ENCODE results near the gene ENO1.
"Not testable (repeated sequence)": the region's sequence is repeated elsewhere in the genome, so short reads cannot be mapped to it uniquely, and the experiment has no call there.

Gene ENO1

DNA sequence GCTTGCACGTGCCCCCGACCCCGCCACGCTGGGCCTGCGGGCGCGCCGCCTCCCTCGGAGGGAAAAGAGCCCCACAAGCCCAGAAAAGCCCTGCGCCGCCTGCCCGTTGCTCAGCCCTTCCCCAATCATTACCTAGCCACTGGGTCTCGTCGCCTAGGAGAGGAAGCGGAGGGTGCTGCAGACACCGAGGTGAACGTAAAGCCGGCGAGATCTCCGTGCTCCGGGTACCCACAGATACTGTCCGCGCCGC is at the start of gene ENO1:
ENO1 (minus strand) TSS at position 239 of the 250 bp plus-strand sequence. CDS start 3,778 bp downstream, outside the sequence.
- DNase-seq: no peak

DNA sequence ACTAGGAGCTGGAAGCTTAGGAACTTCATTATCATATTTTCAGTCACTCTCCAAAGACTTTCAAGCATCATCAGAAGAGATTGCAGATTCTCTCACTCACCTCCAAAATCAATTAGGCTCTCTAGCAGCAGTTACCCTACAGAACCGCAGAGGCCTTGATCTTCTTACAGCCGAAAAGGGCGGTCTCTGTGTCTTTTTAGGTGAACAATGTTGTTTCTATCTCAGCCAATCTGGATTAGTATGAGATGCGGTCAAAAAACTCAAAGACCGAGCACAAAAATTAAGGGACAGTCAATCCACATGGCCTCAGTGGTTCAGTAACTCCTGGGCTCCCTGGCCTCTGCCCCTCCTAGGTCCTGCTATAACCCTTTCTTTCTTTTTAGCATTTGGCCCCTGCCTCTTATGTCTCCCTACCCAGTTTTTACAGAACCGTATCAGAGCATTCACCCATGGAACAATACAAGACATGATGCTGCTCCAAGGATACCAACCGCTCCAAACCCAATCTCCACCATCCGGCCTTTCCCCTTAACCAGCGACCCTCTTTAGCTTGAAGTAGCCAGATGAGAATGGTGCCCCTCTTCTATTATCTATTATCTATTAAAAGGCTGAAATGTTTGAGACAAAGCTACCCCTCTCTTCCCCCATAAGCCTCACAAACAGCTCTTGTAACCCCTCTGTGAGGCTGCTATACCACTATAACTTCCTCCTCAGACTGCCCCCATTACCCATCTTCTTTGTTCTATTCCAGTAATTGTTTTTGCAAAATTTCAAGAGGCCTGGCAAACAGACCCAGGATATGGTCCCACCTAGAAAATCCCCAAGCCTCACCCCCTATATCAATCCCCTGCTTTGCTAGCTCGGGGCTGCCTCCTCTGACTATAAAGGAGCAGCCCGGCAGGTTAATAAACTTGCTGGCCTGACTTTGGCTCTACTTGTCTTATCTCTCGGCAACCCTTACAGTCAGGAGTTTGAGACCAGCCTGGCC is 48.5 kb upstream of the ENO1 start:
- no peak for DNase-seq

DNA sequence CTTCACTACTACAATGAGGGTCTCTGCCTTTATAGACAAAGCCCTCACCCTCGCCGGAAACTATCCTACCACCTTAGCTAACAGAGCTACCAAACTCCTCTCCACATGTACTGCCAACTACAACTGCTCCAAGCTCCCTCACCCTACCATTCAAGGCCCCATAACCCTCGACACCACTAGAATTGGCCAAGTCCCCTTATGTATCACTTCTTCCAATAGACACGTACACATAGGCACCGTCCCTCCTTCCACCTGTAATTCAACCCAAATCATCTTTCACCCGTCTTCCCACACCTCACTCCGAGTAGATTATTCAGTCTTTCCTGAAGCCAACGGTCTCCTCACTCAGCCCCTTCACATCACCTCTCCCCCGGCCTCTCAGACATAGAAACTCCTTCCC is 47.5 kb upstream of the ENO1 start:
- DNase-seq: no peak

DNA sequence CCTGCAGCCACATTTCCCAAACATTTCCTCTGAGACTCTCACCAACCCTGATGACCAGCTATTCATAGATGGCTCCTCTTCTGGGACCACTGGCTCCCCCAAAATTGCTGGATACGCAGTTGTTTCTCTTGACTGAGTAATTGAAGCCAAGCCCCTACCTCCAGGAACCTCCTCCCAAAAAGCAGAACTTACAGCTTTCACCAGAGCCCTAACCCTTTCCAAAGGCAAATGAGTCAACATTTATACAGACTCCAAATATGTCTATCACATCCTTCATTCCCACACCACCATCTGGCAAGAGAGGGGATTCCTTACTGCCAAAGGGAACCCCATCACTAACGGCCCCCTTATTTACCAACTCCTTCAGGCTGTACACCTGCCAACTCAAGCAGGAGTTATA is 46.9 kb upstream of the ENO1 start:
- DNase-seq: no peak

DNA sequence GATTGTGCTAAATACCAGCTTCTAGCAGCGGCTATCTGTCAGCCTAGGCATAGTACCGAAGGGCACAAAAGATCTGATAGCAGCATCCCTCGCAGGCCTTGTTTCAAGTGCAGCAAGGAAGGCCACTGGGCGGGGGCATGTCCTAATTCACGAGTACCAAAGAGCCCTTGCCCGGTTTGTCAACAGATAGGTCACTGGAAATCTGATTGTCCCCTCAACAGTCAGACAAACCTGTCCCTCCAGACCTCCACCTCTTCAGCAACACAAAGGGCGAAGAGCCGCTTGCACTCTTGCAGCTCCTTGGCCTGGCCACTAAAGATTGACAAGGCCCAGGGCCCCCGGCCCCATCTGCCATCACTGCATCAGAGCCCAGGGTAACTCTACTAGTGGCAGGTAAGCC is 44.5 kb upstream of the ENO1 start:
- no peak for DNase-seq

DNA sequence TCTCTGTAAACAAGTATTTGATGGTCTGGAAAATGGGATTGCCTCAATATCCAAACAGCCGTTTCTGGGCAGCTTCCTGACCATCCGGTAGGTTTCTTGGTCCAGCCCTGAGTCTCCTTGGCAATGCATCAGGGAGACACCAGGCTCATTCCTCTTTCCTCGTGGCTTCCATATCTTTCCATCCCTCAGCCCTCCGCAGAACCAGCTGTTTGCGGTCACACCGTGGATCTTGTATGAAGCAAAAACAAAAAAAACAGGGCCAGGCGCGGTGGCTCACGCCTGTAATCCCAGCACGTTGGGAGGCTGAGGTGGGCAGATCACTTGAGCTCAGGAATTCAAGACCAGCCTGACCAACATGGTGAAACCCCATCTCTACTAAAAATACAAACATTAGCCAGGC is 39.0 kb upstream of the ENO1 start:
- not testable (repeated sequence) for DNase-seq

DNA sequence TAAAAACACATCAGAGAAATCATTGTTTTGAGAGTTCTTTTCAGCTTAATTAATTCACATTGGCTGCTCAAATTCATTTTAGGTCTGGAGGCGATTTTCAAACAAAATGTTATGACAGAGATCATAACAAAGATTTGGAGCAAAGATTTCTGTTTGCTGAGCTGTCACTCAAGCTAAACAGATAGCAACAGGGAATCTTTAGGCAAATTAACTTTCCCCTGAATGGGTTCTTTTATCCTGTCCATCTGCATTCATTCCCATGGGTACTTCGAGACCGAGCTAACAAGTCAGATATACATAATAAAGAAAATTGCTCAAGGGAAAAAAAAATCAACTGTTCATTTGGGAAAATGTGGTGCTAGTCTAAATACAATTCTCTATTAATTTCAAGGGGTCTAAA is 37.0 kb upstream of the ENO1 start:
- no peak for DNase-seq

DNA sequence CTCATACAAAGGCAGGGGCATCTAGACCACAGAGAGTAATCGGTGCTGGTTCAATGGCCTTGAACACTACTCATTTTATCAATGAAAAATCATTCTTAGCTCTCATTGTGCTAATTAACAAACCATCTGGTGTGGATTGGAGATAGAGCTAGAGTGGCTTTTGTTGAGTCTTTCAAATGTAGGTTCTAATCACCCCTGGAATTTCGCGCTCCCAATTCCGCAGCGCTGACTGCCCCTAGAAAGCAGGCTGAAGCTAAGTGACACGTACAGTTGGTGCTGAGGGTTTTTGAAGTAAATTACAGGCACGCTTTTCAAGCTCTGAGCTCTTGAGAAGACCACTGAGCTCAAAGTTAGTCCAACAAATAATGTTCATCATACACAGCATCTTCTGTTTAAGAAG is 36.0 kb upstream of the ENO1 start:
- DNase-seq: no peak

DNA sequence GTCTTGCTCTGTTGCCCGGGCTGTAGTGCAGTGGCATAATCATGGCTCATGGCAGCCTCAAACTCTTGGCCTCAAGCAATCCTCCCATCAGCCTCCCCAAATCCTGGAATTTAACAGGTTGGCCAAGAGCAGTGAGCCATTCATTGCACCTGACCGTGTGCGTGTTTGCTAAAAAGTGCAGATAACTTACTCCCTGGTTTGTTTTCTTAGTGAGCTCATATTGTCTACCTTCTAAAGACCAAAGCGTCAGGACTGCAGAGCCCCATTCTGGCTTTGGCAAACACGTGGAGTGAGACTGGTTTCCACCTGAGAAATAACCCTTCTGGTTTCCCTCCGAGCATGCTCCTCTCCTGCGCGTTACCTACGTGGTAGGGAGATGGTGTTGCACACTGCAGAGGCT is 35.0 kb upstream of the ENO1 start:
- DNase-seq: no peak

DNA sequence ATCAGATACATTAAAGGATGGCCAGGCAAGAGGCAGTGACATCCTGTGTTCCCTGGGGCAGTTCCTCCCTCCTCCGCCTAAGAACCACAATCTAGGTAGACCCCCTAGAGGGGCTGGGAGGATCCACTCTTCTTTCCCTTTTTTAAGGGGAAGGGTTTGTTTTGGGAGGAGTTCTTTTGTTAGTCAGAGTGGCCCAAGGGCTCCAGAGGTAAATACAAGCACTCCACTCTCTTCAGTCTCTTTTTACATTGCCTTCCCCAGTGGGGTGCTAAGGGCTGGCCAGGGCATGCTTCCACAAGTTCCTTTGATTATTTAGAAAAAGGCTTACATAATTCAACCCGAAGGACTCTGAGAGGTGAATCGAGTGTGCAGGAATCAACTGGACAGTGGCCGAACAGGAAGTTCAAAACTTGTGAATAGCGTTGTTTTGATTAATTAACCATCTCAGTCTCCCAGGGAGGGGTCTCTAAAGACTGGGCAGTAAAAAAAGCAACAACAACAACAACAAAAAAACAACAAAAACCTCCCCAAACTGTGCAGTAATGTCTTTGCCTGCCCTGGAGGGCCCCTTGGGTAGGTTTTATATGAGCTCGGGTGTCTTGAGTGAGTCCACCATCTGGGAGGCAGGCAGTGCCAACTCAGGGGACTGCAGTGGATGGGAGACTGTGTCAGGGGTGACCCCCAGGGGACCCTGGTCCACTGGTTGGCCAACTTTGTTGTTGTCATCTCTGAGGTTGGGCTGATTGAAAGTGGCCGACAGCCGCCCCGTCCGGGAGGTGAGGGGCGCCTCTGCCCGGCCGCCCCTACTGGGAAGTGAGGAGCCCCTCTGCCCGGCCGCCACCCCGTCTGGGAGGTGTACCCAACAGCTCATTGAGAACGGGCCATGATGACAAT is 33.2 kb upstream of the ENO1 start:
- DNase-seq: no peak

DNA sequence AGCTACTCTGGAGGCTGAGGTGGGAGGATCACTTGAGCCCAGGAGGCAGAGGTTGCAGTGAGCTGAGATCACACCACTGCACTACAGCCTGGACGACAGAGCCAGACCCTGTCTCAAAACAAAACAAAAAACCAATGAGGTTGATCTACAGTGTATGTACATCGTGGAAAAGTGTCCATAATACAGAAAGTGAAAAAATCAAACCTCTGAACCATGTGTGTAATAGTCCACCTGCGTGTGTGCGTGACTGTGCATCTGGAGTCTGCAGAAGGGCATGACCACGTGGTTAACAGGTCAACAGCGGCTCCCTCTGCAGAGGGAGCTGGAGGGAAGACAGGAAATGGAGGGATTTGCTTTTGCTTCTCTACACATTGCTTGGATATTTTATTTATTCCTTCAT is 32.4 kb upstream of the ENO1 start:
- DNase-seq: no peak

DNA sequence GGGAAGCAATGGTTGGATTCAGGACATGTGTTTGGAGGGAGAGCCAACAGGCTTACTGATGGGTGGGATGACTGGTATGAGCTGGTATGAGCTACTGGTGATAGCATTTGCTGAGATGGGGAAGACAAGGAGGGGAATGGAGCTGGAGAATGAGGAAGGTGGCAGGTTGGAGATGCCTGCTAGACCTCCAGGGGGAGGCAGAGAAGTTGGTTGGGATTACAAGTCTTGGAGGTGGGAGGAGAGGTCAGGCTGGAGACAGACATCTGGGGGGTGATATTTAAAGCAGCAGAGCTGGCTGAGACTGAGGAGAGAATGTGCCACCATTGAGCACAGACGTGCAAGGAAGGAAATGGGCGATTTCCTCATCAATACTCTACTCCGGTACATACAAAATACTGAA is 31.8 kb upstream of the ENO1 start:
- no peak for DNase-seq

DNA sequence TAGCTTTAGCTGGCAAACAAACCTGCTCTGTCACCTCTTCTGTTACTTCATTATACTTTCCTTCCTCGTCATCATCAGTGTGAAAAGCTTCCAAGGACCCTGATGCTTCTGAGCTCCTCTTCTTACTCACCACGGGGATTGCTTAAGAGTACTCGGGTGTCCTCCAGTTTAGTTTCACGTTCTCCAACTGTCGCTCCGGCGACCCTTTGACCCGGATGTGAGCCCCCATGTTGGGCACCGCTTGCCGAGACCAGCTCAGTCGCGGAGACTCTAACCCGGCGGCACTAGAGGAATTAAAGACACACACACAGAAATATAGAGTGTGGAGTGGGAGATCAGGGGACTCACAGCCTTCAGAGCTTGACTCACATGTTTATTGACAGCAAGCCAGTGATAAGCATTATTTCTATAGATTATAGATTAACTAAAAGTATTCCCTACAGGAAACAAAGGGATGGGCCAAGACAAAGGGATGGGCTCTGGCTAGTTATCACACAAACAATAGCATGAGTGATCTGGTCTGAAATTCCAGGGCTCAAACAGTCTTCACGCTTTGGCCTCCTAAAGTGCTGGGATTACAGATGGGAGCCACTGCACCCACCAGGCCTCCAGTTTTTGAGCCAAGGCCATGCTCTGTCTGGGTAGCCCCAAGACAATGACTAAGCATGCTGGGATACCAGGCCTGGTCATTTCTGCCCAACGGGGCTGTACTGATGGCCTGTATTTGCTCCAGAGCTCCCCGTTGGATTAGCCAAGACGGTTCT is 30.1 kb upstream of the ENO1 start:
- no peak for DNase-seq

DNA sequence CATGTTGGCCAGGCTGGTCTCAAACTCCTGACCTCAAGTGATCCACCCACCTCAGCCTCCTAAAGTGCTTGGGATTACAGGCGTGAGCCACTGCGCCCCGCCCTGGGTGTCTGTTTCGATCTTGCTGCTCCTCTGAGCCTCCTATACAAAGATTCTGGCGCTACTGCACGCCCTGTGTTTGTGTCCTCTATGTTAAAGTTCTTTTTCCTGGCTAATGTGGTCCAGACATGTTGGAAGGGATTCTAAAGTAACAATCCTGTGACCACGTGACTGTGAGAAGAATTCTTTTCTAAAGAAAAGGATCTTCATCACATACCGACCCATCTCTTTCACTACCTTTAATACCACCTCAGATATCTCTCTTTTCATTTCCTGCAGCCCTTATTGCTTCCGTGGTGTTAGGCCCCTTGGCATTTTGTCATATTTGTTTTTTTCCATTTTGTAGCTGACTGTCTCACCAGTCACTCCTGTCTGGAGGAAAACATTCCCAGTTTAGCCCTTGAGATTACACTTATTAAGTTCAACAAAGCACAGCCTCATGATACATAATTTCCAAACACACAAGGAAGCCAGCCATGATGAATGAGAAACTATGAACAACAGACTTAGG is 27.2 kb upstream of the ENO1 start:
- no peak for DNase-seq

DNA sequence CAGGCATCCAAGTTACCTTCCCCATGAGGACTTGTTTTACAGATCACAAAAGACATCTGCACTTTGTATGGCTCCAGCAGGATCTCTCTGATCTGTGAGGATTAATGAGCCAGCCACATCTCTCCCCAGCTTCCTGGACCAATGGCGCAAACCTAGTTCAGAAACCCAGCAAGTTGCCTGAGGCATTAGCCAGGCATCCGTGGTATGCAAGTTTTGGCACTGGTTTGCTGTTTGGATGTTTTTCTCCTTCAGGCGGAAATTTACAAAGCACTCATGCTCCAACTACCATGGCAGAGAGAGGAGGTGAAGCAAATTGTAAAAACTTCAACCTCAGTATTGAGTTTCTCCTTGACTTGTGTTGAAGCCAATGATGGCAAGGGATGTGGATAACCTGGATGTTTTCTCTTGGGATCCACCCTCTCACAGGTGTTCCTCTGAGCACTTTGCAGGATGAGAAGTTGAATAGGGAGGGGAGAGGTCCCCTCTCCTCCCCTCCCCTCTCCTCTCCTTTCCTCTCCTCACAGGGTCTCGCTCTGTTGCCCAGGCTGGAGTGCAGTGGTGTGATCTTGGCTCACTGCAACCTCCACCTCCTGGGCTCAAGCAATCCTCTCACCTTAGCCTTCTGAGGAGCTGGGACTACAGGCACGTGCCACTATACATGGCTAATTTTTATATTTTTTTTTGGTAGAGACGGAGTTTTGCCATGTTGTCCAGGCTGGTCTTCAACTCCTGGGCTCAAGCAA is 25.6 kb upstream of the ENO1 start:
- peak in 1 of 2 donors; percentile 11 for DNase-seq

DNA sequence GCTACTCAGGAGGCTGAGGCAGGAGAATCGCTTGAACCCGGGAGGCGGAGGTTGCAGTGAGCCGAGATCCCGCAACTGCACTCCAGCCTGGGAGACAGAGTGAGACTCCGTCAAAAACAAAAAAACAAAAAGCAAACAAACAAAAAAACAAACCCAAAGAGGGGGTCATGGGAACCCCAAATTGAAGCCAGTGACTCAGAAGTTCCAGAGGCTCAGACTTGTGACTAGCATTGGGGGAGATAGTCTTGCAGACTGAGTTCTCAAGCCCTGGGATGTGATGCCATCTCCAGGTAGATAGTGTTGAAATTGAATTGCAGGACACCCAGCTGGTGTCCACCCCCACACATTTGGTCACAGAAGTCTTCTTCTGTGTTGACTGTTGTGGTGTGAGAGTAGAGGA is 24.9 kb upstream of the ENO1 start:
- DNase-seq: no peak

DNA sequence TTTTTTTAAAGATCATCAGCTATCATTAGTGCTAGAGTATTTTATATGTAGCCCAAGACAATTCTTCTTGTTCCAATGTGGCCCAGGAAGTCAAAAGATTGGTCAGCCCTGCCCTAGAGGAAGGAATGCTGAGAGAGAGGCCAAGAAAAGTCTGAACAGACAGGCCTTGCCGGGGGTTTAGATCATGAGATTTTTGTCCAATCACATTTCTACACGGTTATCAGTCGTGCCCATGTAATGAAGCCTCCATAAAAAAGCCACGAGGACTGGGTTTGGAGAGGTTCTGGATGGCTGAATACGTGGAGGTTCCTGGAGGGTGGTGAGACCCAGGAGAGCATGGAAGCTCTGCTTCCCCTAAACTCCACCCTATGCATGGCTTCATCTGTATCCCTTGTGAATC is 24.3 kb upstream of the ENO1 start:
- no peak for DNase-seq

DNA sequence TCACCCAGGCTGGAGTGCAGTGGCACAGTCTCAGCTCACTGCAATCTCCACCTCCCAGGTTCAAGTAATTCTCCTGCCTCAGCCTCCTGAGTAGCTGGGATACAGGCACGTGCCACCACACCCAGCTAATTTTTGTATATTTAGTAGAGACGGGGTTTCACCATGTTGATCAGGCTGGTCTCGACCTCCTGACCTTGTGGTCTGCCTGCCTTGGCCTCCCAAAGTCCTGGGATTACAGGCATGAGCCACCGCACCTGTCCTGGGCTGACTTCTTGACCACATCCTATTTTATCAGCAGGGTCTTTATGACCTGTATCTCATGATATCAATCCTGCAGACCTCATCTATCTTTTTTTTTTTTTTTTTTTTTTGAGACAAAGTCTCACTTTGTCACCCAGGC is 22.2 kb upstream of the ENO1 start:
- DNase-seq: not testable (repeated sequence)

DNA sequence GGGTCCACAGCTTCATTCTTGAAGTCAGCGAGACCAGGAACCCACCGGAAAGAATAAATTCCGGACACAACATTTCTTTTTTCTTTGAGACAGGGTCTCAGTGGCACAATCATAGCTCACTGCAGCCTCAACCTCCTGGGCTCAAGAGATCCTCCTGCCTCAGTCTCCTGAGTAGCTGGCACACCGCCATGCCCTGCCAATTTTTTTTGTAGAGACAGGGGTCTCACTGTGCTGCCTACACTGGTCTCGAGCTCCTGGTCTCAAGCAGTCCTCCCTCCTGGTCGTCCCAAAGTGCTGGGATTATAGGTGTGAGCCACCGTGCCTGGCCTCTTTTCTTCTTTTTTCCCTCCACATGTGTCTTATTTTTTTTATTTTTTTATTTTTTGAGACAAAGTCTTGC is 20.6 kb upstream of the ENO1 start:
- no peak for DNase-seq

DNA sequence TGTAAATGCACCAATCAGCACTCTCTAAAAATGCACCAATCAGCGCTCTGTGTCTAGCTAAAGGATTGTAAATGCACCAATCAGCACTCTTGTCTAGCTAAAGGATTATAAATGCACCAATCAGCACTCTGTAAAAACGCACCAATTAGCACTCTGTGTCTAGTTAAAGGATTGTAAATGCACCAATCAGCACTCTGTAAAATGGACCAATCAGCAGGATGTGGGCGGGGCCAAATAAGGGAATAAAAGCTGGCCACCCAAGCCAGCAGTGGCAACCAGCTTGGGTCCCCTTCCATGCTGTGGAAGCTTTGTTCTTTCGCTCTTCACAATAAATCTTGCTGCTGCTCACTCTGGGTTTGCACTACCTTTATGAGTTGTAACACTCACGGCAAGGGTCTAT is 19.9 kb upstream of the ENO1 start:
- not testable (repeated sequence) for DNase-seq

DNA sequence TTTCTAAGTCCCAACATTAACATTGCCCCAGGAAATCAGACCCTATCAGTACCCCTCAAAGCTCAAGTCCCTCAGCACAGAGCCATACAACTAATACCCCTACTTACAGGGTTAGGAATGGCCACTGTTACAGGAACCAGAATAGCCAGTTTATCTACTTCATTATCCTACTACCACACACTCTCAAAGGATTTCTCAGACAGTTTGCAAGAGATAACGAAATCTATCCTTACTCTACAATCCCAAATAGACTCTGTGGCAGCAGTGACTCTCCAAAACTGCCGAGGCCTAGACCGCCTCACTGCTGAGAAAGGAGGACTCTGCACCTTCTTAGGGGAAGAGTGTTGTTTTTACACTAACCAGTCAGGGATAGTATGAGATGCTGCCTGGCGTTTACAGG is 19.0 kb upstream of the ENO1 start:
- DNase-seq: not testable (repeated sequence)

DNA sequence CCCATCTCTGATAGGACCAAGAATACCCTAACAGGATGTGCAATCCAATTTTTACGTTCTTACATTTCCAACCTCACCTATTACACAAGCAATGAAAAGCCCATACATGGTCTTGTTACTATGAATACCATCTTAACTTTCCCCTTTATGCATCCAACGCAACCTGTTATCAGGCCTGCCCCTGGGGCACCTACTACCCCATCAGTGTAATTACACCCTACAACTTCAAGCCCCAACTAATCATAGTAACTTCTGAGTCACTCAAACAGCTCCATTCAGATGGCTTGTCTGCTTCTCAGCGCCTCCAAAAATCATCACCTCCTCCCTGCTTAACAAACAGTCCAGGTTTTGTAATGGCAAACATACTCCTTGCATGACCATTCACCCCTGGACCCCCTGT is 18.3 kb upstream of the ENO1 start:
- DNase-seq: not testable (repeated sequence)
